Putamen (tissue), 1 donor: ENCODE data around the gene ACTRT3.

Source experiments
- DNase-seq: peaks from one replicate; pipeline ENCODE4 v3.0.0-alpha.2; 2016; ENCODE audit warnings: low spot score

ACTRT3 gene

GRCh38 chr3:169769287-169770181 is at the start of gene ACTRT3:
ACTRT3 (minus strand) TSS chr3:169769561; CDS start chr3:169769520, 41 bp downstream.
- peak; percentile 64 for DNase-seq

GRCh38 chr3:169818316-169818715 is 49.0 kb upstream of the ACTRT3 start:
- no peak for DNase-seq

GRCh38 chr3:169815590-169816150 is 46.3 kb upstream of the ACTRT3 start:
- no peak for DNase-seq

GRCh38 chr3:169813757-169814517 is 44.6 kb upstream of the ACTRT3 start:
- no peak for DNase-seq

- DNase-seq = no peak
Measured at GRCh38 chr3:169813278-169813677, 43.9 kb upstream of the ACTRT3 start.

GRCh38 chr3:169812332-169813235 is 43.2 kb upstream of the ACTRT3 start, which contains the start of the genes LRRC34 and LRRIQ4:
LRRC34 (minus strand) TSS chr3:169812904; CDS start chr3:169812548, 356 bp downstream.
LRRIQ4 (plus strand) TSS chr3:169812870; CDS start chr3:169821922, 9,052 bp downstream.
- DNase-seq = peak; percentile 69

GRCh38 chr3:169811631-169812331 is 42.4 kb upstream of the ACTRT3 start:
- DNase-seq = peak; percentile 60

GRCh38 chr3:169809230-169809795 is 40.0 kb upstream of the ACTRT3 start:
- DNase-seq = no peak

GRCh38 chr3:169804681-169805080 is 35.3 kb upstream of the ACTRT3 start:
- DNase-seq = no peak

GRCh38 chr3:169792359-169792758 is 23.0 kb upstream of the ACTRT3 start:
- DNase-seq = no peak

GRCh38 chr3:169790687-169791429 is 21.5 kb upstream of the ACTRT3 start:
- no peak for DNase-seq

- no peak for DNase-seq
Measured at GRCh38 chr3:169790219-169790618, 20.9 kb upstream of the ACTRT3 start.

GRCh38 chr3:169787791-169788190 is 18.4 kb upstream of the ACTRT3 start:
- no peak for DNase-seq

- no peak for DNase-seq
Measured at GRCh38 chr3:169787120-169787519, 17.8 kb upstream of the ACTRT3 start.

GRCh38 chr3:169781209-169781855 is 12.0 kb upstream of the ACTRT3 start:
- DNase-seq = no peak

GRCh38 chr3:169780742-169781141 is 11.4 kb upstream of the ACTRT3 start:
- no peak for DNase-seq

- DNase-seq = no peak
Measured at GRCh38 chr3:169777822-169778221, 8.5 kb upstream of the ACTRT3 start.

- DNase-seq = no peak
Measured at GRCh38 chr3:169774186-169774585, 4.8 kb upstream of the ACTRT3 start.
